ENCODE results near the gene CPVL.

CPVL gene

GRCh38 chr7:29045258-29046086 is 100.9 kb downstream of the CPVL start:
- no peak for DNase-seq (ENCODE audit: low read depth in 2 of 3, low spot score in 1 of 3)

GRCh38 chr7:29044554-29044953 is 101.8 kb downstream of the CPVL start:
- no peak for DNase-seq (ENCODE audit: low read depth in 2 of 3, low spot score in 1 of 3)

GRCh38 chr7:29043576-29043975 is 102.8 kb downstream of the CPVL start:
- no peak for DNase-seq (ENCODE audit: low read depth in 2 of 3, low spot score in 1 of 3)

GRCh38 chr7:29042824-29043231 is 103.5 kb downstream of the CPVL start:
- DNase-seq (ENCODE audit: low read depth in 2 of 3, low spot score in 1 of 3), result no peak

GRCh38 chr7:29041991-29042390 is 104.3 kb downstream of the CPVL start:
- DNase-seq (ENCODE audit: low read depth in 2 of 3, low spot score in 1 of 3), result no peak

- DNase-seq (ENCODE audit: low read depth in 2 of 3, low spot score in 1 of 3), result no peak
These were observed 105.8 kb downstream of the CPVL start for GRCh38 chr7:29040579-29040925.

- DNase-seq (ENCODE audit: low read depth in 2 of 3, low spot score in 1 of 3), result no peak
These were observed 106.3 kb downstream of the CPVL start for GRCh38 chr7:29039821-29040578.

- no peak for DNase-seq (ENCODE audit: low read depth in 2 of 3, low spot score in 1 of 3)
These were observed 107.9 kb downstream of the CPVL start for GRCh38 chr7:29038463-29038862.

GRCh38 chr7:29035044-29035740 is 111.1 kb downstream of the CPVL start:
- DNase-seq (ENCODE audit: low read depth in 2 of 3, low spot score in 1 of 3), result peak in 1 of 3 donors; percentile 8

GRCh38 chr7:29033584-29033983 is 112.8 kb downstream of the CPVL start:
- DNase-seq (ENCODE audit: low read depth in 2 of 3, low spot score in 1 of 3), result no peak

GRCh38 chr7:29032146-29032545 is 114.2 kb downstream of the CPVL start:
- no peak for DNase-seq (ENCODE audit: low read depth in 2 of 3, low spot score in 1 of 3)

- DNase-seq (ENCODE audit: low read depth in 2 of 3, low spot score in 1 of 3), result no peak
These were observed 115.5 kb downstream of the CPVL start for GRCh38 chr7:29030781-29031275.

GRCh38 chr7:29022291-29022988 is 123.9 kb downstream of the CPVL start:
- DNase-seq (ENCODE audit: low read depth in 2 of 3, low spot score in 1 of 3), result no peak

GRCh38 chr7:29019896-29020295 is 126.4 kb downstream of the CPVL start:
- DNase-seq (ENCODE audit: low read depth in 2 of 3, low spot score in 1 of 3), result no peak

GRCh38 chr7:29019387-29019786 is 127.0 kb downstream of the CPVL start:
- no peak for DNase-seq (ENCODE audit: low read depth in 2 of 3, low spot score in 1 of 3)

GRCh38 chr7:29017713-29018112 is 128.6 kb downstream of the CPVL start:
- DNase-seq (ENCODE audit: low read depth in 2 of 3, low spot score in 1 of 3), result no peak

GRCh38 chr7:29014725-29015124 is 131.6 kb downstream of the CPVL start:
- DNase-seq (ENCODE audit: low read depth in 2 of 3, low spot score in 1 of 3), result no peak

- DNase-seq (ENCODE audit: low read depth in 2 of 3, low spot score in 1 of 3), result no peak
These were observed 132.4 kb downstream of the CPVL start for GRCh38 chr7:29013931-29014330.

GRCh38 chr7:29013082-29013695 is 133.1 kb downstream of the CPVL start:
- DNase-seq (ENCODE audit: low read depth in 2 of 3, low spot score in 1 of 3), result no peak

GRCh38 chr7:29009947-29010346 is 136.4 kb downstream of the CPVL start:
- no peak for DNase-seq (ENCODE audit: low read depth in 2 of 3, low spot score in 1 of 3)

GRCh38 chr7:29008590-29008989 is 137.7 kb downstream of the CPVL start:
- no peak for DNase-seq (ENCODE audit: low read depth in 2 of 3, low spot score in 1 of 3)

All from stimulated activated CD4-positive, alpha-beta T cell treated with anti-CD3 and anti-CD28 coated beads, Interleukin-12 subunit alpha, Interleukin-12 subunit beta, amount 100 ng/mL, for 48 hours (primary cell).